ENCODE measurements around the gene RPL13.
A peak's percentile ranks its signal among the peaks of the same experiment; 100 is the strongest.

Gene RPL13

DNA sequence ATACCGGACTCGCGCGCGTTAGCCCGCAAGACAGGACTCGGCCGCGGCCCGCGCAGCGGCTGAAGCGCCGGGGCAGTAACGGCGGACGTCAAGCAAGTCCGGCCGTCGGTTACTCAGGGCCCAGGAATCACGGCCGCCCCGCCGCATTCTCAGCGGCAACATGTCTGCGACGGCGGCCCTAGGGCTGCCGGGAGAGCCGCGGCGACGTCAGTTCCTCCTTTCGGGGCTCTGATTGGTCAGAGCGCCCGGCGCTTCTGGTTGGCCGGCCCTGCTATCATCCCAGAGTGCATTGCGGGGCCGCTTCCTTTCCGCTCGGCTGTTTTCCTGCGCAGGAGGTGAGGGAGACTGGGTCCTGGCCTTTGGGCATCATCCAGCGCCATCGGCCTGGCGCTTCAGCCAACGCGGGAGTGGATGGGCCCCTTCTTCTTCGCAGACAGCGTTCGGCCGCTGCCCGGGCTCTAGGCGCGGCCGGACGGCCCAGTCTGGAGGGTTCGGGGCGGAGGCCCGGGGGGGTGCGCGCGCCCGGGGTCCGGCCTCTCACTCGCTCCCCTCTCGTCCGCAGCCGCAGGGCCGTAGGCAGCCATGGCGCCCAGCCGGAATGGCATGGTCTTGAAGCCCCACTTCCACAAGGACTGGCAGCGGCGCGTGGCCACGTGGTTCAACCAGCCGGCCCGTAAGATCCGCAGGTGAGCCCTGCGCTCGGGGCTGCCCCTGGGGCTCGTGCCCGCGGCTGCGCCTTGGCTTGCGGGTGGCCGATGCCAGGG lies at the start of gene RPL13:
Gene RPL13 (plus strand): TSS at position 305 of the 764 bp plus-strand sequence. CDS start 278 bp downstream, at position 583.
- peak within 1 kb of the TSS; percentile 99 for H3K27ac ChIP-seq
- H3K4me2 ChIP-seq = peak within 1 kb of the TSS; percentile 95
- peaks cover 52% of the 10 kb centered on the region for H3K36me3 ChIP-seq
- H3K9me3 ChIP-seq = no peaks in the 10 kb centered on the region
- no peak for TF ChIP-seq Cebpa-rat (IDR thresholded peaks at IDR 0.05)
- H3K27me3 ChIP-seq = no peaks in the 10 kb centered on the region
- peak within 1 kb of the TSS; percentile 99 for H3K9ac ChIP-seq
- H3K4me3 ChIP-seq = peak within 1 kb of the TSS; percentile 95
- H3K4me1 ChIP-seq = peaks cover 76% of the 10 kb centered on the region
- peaks cover 50% of the 10 kb centered on the region for H4K20me1 ChIP-seq

DNA sequence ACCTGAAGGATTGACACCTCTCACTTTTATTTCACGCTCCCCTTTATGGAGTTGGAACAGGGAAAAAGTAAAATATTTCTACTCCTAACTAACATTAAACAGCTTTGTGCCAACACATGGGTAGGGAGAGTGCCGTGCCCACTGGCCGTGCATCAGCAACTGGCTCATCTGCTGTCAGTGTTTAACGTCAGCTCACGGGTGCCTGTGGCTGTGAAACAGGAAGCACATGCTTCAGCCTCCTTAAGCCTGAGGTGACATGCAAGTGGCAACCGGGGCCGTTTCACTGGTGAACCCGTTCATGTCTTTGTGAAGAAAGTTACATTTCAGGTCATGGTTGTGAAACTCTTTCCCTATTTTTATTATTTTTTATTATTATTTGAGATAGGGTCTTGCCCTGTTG lies 49.1 kb upstream of the RPL13 start:
- Histone ChIP-seq H3K27me3 (no peaks in the 10 kb centered on the region), H3K9me3 (no peaks in the 10 kb centered on the region), H3K9ac (peak overlapping the region; percentile 54; the same call in 1 of the 2 replicates), H3K4me2 (peak overlapping the region; percentile 100; the same call in 1 of the 2 replicates), H4K20me1 (peaks cover 29% of the 10 kb centered on the region), H3K4me3 (no peak overlapping the region), H3K36me3 (peaks cover 60% of the 10 kb centered on the region), H3K4me1 (peaks cover 40% of the 10 kb centered on the region), H3K27ac (no peak overlapping the region)
- TF ChIP-seq Cebpa-rat (IDR thresholded peaks at IDR 0.05) = no peak

DNA sequence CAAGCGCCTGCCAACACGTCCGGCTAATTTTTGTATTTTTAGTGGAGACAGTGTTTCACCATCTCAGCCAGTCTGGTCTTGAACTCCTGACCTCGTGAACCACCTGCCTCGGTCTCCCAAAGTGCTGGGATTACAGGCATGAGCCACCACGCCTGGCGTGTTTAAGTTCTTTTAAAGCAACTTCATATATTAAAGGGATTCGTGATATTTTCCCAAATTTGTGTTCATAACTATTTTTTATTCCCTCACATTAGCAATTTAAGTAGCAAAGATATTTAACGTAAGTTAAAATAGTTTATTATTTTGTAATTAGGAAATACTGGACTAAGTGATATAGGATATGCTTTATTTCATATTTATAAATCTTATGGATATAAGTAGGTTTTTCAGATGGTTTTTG lies 48.0 kb upstream of the RPL13 start:
- Histone ChIP-seq H3K27me3 (no peaks in the 10 kb centered on the region), H3K27ac (no peak overlapping the region), H3K36me3 (peaks cover 71% of the 10 kb centered on the region), H3K9me3 (0 out of 2 replicates have a peak, but pooled peaks cover 6% of the 10 kb centered on the region), H3K9ac (no peak overlapping the region), H3K4me3 (no peak overlapping the region), H4K20me1 (peaks cover 35% of the 10 kb centered on the region), H3K4me2 (no peak overlapping the region), H3K4me1 (peaks cover 31% of the 10 kb centered on the region)
- TF ChIP-seq Cebpa-rat (IDR thresholded peaks at IDR 0.05) = no peak

DNA sequence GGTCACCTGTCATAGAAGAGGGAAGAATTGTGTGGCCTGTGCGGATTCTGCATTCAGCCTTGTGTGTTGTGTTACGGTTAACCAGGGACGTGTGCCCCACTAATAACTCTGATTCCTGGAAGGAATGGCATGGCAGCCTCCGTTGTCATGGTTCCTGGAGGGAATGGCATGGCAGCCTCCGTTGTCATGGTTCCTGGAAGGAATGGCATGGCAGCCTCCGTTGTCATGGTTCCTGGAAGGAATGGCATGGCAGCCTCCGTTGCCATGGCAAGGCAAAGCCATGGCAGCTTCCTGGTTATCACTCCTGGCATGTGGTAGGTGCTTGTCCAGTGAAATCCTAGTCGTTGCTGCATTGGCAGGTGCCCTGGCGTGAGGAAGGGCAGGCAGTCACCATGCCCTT lies 43.4 kb upstream of the RPL13 start:
- peaks cover 16% of the 10 kb centered on the region; the same call in 1 of the 2 replicates for H3K9me3 ChIP-seq
- H3K4me3 ChIP-seq = no peak overlapping the region
- peaks cover 8% of the 10 kb centered on the region for H3K4me1 ChIP-seq
- H3K9ac ChIP-seq = no peak overlapping the region
- no peak overlapping the region for H3K27ac ChIP-seq
- TF ChIP-seq Cebpa-rat (IDR thresholded peaks at IDR 0.05) = no peak
- peaks cover 99% of the 10 kb centered on the region for H3K36me3 ChIP-seq
- no peak overlapping the region for H3K4me2 ChIP-seq
- H3K27me3 ChIP-seq = no peaks in the 10 kb centered on the region
- H4K20me1 ChIP-seq = peaks cover 52% of the 10 kb centered on the region

DNA sequence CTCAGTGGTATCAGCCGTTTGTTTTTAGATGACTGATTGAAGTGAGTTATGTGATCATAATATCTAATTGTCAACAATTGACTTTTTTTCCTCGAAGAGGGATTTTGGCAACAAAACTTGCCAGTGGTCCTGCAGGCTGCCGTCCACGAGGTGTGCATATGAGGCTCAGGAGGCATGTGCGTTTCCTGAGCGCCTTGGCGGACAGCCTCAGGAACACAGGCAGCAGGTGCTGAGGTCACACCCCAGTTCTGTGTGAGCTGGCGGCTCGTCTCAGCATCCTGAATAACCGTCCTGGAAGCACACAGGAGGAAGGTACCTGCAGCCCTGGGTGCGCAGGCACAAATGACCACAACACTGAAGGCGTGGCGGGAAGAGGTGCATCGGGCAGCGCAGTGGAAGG lies 40.6 kb upstream of the RPL13 start:
- H3K36me3 ChIP-seq = peaks cover 100% of the 10 kb centered on the region
- H4K20me1 ChIP-seq = peaks cover 80% of the 10 kb centered on the region
- peaks cover 23% of the 10 kb centered on the region for H3K4me1 ChIP-seq
- no peak overlapping the region for H3K4me3 ChIP-seq
- no peak overlapping the region for H3K9ac ChIP-seq
- H3K27me3 ChIP-seq = no peaks in the 10 kb centered on the region
- no peak overlapping the region for H3K4me2 ChIP-seq
- H3K27ac ChIP-seq = no peak overlapping the region
- no peak for TF ChIP-seq Cebpa-rat (IDR thresholded peaks at IDR 0.05)
- H3K9me3 ChIP-seq = peaks cover 16% of the 10 kb centered on the region; the same call in 1 of the 2 replicates

DNA sequence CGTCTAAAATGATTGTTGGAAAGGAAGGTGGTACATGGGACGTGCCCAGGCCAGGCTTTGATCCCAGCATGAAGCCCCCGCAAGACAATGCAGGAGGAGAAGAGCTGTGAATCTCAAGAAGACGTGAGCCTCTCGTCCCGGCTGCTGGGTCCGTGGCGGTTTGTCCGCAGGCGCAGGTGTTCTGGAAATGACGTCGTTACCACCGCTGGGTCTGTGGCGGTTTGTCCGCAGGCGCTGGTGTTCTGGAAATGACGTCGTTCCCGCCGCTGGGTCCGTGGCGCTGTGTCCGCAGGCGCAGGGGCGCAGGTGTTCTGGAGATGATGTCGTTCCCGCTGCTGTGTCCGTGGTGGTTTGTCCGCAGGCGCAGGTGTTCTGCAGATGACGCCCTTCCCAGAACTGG lies 38.2 kb upstream of the RPL13 start:
- H3K27me3 ChIP-seq = no peaks in the 10 kb centered on the region
- peaks cover 39% of the 10 kb centered on the region for H3K4me1 ChIP-seq
- no peak overlapping the region for H3K4me3 ChIP-seq
- peaks cover 95% of the 10 kb centered on the region for H4K20me1 ChIP-seq
- H3K4me2 ChIP-seq = no peak overlapping the region
- no peak overlapping the region for H3K27ac ChIP-seq
- peaks cover 12% of the 10 kb centered on the region; the same call in 1 of the 2 replicates for H3K9me3 ChIP-seq
- H3K9ac ChIP-seq = no peak overlapping the region
- no peak for TF ChIP-seq Cebpa-rat (IDR thresholded peaks at IDR 0.05)
- peaks cover 93% of the 10 kb centered on the region for H3K36me3 ChIP-seq

DNA sequence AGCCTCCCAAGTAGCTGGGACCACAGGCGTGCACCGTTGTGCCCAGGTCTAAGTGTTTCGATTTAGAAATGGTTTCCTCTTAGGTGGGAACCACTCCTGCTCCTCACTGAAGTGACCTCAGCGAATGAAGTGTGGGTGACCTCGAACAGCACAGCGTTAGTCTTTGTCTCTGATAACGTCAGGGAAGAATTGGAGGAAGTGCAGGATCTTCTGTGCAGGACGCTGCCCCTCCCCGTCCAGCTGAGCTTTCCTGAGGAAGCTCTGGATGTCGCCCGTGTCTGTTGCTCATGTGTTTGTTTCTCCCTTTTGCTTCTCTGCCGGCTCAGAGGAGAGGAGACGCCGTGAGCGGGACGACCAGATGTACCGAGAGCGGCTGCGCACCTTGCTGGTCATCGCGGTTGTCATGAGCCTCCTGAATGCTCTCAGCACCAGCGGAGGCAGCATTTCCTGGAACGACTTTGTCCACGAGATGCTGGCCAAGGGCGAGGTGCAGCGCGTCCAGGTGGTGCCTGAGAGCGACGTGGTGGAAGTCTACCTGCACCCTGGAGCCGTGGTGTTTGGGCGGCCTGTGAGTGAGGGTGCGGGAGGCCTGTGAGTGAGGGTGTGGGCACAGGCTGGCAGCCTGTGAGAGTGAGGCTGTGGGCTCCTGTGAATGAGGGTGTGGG lies 36.7 kb upstream of the RPL13 start:
- Histone ChIP-seq H3K9me3 (no peaks in the 10 kb centered on the region), H3K9ac (no peak overlapping the region), H3K4me3 (no peak overlapping the region), H3K4me1 (peaks cover 32% of the 10 kb centered on the region), H3K27ac (no peak overlapping the region; the same call in 1 of the 2 replicates), H3K4me2 (peak overlapping the region; percentile 65), H3K27me3 (no peaks in the 10 kb centered on the region), H4K20me1 (peaks cover 80% of the 10 kb centered on the region), H3K36me3 (peaks cover 93% of the 10 kb centered on the region)
- TF ChIP-seq Cebpa-rat (IDR thresholded peaks at IDR 0.05) = no peak

DNA sequence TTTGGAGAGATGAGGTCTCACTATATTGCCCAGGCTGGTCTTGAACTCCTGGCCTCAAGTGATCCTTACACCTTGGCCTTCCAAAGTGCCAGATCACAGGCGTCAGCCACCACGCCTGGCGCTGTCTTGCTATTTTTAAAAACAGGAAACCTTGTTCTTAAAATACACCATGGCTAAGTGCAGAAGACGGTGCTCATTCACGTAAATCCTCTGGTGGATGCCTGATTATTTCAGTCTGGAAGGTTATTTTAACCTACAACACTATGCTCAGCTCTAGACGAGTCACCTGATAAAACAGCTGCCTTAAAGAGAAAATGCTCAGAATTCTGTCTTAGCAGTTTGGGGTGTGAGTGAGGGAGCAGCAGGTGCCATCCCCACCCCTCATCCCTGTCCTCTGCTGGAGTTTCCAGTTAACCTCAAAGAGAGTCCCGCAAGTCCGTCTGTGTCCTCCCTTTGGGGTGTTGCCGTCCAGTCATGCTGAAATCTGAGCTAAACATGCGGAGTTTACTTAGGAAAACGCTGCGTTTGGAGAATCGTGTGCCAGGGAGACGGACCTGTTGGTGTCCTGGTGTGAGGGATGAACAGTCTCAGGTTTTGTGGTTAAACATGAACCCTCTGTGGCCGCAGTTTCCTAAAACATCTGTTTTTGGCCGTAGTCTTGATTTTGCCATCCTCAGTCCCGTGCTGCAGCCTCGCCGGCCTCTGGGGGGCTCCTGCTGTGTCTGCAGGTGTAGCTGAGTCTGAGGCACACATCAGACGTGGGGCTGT lies 35.2 kb upstream of the RPL13 start:
- 0 out of 2 replicates have a peak overlapping the region, but pooled peaks have one; percentile 5 for H3K4me3 ChIP-seq
- peaks cover 92% of the 10 kb centered on the region for H3K36me3 ChIP-seq
- no peaks in the 10 kb centered on the region for H3K9me3 ChIP-seq
- H3K4me2 ChIP-seq = peak overlapping the region; percentile 65
- peaks cover 65% of the 10 kb centered on the region for H4K20me1 ChIP-seq
- no peak for TF ChIP-seq Cebpa-rat (IDR thresholded peaks at IDR 0.05)
- peak overlapping the region; percentile 23 for H3K27ac ChIP-seq
- H3K4me1 ChIP-seq = peaks cover 32% of the 10 kb centered on the region
- peak overlapping the region; percentile 27 for H3K9ac ChIP-seq
- H3K27me3 ChIP-seq = no peaks in the 10 kb centered on the region

DNA sequence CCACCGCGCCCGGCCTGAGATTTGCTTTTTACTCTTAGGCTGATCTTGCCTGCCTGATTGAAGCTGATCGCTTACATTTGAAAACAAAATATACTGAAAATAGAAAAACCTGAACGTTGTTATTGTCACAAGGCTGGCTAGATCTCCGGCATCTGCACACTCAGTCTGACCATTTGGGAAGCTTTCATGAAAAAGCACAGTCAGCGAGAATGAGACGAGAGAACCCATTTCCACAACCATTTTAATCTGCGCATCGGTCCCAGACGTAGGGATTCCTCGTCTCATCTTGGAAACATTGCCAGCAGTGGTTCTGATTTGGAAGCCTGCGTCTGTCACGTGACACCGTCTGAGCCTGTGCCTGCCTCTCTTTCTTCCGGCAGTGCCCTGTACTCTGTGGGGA lies 31.4 kb upstream of the RPL13 start:
- no peaks in the 10 kb centered on the region for H3K9me3 ChIP-seq
- H3K4me1 ChIP-seq = peaks cover 59% of the 10 kb centered on the region
- no peak overlapping the region for H3K4me3 ChIP-seq
- H3K4me2 ChIP-seq = no peak overlapping the region
- peaks cover 27% of the 10 kb centered on the region for H4K20me1 ChIP-seq
- TF ChIP-seq Cebpa-rat (IDR thresholded peaks at IDR 0.05) = no peak
- H3K27ac ChIP-seq = no peak overlapping the region
- peaks cover 89% of the 10 kb centered on the region for H3K36me3 ChIP-seq
- no peak overlapping the region for H3K9ac ChIP-seq
- no peaks in the 10 kb centered on the region for H3K27me3 ChIP-seq
